ENCODE data around the gene AFAP1L1. TPM values are rescaled to one million over a fixed set of nuclear protein-coding genes. Genes with fewer than 3 reads are reported as not detected.

The AFAP1L1 gene
- total RNA-seq, 1 donor from 2014 or later, result 0.36 TPM

GRCh38 chr5:149340920-149341319 is 69.3 kb downstream of the AFAP1L1 start:
- H3K27me3 ChIP-seq, result no peaks in the 10 kb centered on the region
- TF ChIP-seq EZH2 (IDR thresholded peaks at IDR 0.05) (no peak), EZH2phosphoT487 (IDR thresholded peaks at IDR 0.05) (no peak)
- TF ChIP-seq, protein P1, sequence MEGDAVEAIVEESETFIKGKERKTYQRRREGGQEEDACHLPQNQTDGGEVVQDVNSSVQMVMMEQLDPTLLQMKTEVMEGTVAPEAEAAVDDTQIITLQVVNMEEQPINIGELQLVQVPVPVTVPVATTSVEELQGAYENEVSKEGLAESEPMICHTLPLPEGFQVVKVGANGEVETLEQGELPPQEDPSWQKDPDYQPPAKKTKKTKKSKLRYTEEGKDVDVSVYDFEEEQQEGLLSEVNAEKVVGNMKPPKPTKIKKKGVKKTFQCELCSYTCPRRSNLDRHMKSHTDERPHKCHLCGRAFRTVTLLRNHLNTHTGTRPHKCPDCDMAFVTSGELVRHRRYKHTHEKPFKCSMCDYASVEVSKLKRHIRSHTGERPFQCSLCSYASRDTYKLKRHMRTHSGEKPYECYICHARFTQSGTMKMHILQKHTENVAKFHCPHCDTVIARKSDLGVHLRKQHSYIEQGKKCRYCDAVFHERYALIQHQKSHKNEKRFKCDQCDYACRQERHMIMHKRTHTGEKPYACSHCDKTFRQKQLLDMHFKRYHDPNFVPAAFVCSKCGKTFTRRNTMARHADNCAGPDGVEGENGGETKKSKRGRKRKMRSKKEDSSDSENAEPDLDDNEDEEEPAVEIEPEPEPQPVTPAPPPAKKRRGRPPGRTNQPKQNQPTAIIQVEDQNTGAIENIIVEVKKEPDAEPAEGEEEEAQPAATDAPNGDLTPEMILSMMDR (IDR thresholded peaks at IDR 0.05), result no peak

DNA sequence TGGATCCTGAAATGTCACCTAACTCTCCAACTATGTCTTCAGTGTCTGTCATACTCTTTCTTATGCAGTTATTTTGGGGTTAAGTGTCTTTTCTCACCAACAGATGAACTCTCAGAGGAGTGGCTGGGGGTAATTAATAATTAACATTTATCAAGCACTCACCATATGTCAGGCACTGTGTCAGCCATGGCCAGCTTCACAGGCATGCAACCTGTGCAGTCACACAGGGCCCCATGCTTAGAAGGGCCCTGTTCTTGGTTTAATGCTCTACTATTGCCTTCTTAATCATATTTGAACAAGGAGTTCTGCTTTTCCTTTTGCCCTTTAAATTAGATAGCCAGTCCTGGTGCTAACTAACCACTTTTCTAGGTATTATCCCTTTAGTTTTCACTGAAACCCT is 70.2 kb downstream of the AFAP1L1 start:
- Histone ChIP-seq H3K36me3 (no peaks in the 10 kb centered on the region), H3K9me3 (ENCODE audit: low read depth) (no peaks in the 10 kb centered on the region), H3K27ac (no peak overlapping the region), H3K4me3 (no peak overlapping the region), H3K27me3 (no peaks in the 10 kb centered on the region), H3K4me2 (no peak overlapping the region), H4K20me1 (ENCODE audit: low read depth) (no peaks in the 10 kb centered on the region), H3K9ac (no peak overlapping the region), H2AFZ (replicated peaks) (no peak overlapping the region), H3K79me2 (ENCODE audit: low read depth) (peaks cover 14% of the 10 kb centered on the region), H3F3A (ENCODE audit: low read depth) (peaks cover 5% of the 10 kb centered on the region), H3K4me1 (peaks cover 4% of the 10 kb centered on the region)
- peaks cover 18% of the 10 kb centered on the region for H3K4me1 Mint-ChIP-seq
- no peak for TF ChIP-seq EZH2phosphoT487 (IDR thresholded peaks at IDR 0.05)
- TF ChIP-seq, protein P1 (IDR thresholded peaks at IDR 0.05), result no peak
- TF ChIP-seq EZH2 (IDR thresholded peaks at IDR 0.05), result no peak
- H3K9me3 Mint-ChIP-seq, result no peaks in the 10 kb centered on the region
- peaks cover under 1% of the 10 kb centered on the region for H3K36me3 Mint-ChIP-seq
- no peak for DNase-seq (ENCODE audit: low spot score)
- H3K27me3 Mint-ChIP-seq (ENCODE audit: insufficient read depth, low read depth), result no peaks in the 10 kb centered on the region
- H3K27ac Mint-ChIP-seq, result no peak overlapping the region
- H3K4me3 Mint-ChIP-seq, result no peak overlapping the region

More at GRCh38 chr5:149340920-149341319, 69.3 kb downstream of the AFAP1L1 start:
- Mint-ChIP-seq H3K4me3 (no peak overlapping the region), H3K9me3 (no peaks in the 10 kb centered on the region), H3K36me3 (no peaks in the 10 kb centered on the region), H3K4me1 (peaks cover 12% of the 10 kb centered on the region), H3K27ac (no peak overlapping the region), H3K27me3 (ENCODE audit: insufficient read depth, low read depth) (no peaks in the 10 kb centered on the region)
- DNase-seq (ENCODE audit: low spot score), result no peak
- Histone ChIP-seq H3K36me3 (no peaks in the 10 kb centered on the region), H3F3A (ENCODE audit: low read depth) (peaks cover 5% of the 10 kb centered on the region), H3K4me1 (no peaks in the 10 kb centered on the region), H3K9me3 (ENCODE audit: low read depth) (no peaks in the 10 kb centered on the region), H3K4me2 (no peak overlapping the region), H4K20me1 (ENCODE audit: low read depth) (no peaks in the 10 kb centered on the region), H3K4me3 (no peak overlapping the region), H3K27ac (no peak overlapping the region), H3K9ac (no peak overlapping the region), H3K79me2 (ENCODE audit: low read depth) (peaks cover 5% of the 10 kb centered on the region), H2AFZ (replicated peaks) (no peak overlapping the region)

GRCh38 chr5:149344151-149344550 is 72.5 kb downstream of the AFAP1L1 start:
- H3K9me3 Mint-ChIP-seq, result no peaks in the 10 kb centered on the region
- peak overlapping the region; percentile 96 for H3K4me3 Mint-ChIP-seq
- Histone ChIP-seq H2AFZ (replicated peaks) (no peak overlapping the region), H3K79me2 (ENCODE audit: low read depth) (peaks cover 37% of the 10 kb centered on the region), H4K20me1 (ENCODE audit: low read depth) (peaks cover 10% of the 10 kb centered on the region), H3K4me2 (peak overlapping the region; percentile 77), H3K9me3 (ENCODE audit: low read depth) (no peaks in the 10 kb centered on the region), H3K9ac (no peak overlapping the region), H3K36me3 (peaks cover 10% of the 10 kb centered on the region), H3K27me3 (no peaks in the 10 kb centered on the region), H3F3A (ENCODE audit: low read depth) (peaks cover 5% of the 10 kb centered on the region), H3K4me3 (peak overlapping the region; percentile 60), H3K4me1 (peaks cover 10% of the 10 kb centered on the region), H3K27ac (no peak overlapping the region)
- H3K27ac Mint-ChIP-seq, result no peak overlapping the region
- peaks cover 11% of the 10 kb centered on the region for H3K36me3 Mint-ChIP-seq
- TF ChIP-seq EZH2 (IDR thresholded peaks at IDR 0.05) (no peak), EZH2phosphoT487 (IDR thresholded peaks at IDR 0.05) (no peak)
- TF ChIP-seq, protein P1 (IDR thresholded peaks at IDR 0.05), result no peak
- H3K4me1 Mint-ChIP-seq, result peaks cover 24% of the 10 kb centered on the region
- H3K27me3 Mint-ChIP-seq (ENCODE audit: insufficient read depth, low read depth), result no peaks in the 10 kb centered on the region
- no peak for DNase-seq (ENCODE audit: low spot score)

Measured in neural progenitor cell (in vitro differentiated cells).